SK-N-SH (cell line): ENCODE measurements around the gene DLG2. TPM values are rescaled to one million over a fixed set of nuclear protein-coding genes. Genes with fewer than 3 reads are reported as not detected.

Experiments
- CTCF ChIA-PET: fragments of 300-600, 350-600 bp; formaldehyde crosslinking; extraction: SDS; loops from one replicate; lab custom pipeline; 2021; lab: Yijun Ruan, JAX
- POLR2A ChIA-PET: fragments of 350-600 bp; sonication (Branson Sonifier 250); formaldehyde crosslinking; extraction: SDS; loops from one replicate; lab custom pipeline; 2020; ENCODE audit warnings: antibody characterized with exemption, inconsistent platforms; lab: Yijun Ruan, JAX
- DNase-seq: peaks from one replicate; pipeline ENCODE4 v3.0.0; 2012
- H2AFZ ChIP-seq: fragments of 200-600 bp; sonication (generic); 2 replicates; pipeline ENCODE4 v1.8.1; 2016; ENCODE audit warnings: antibody characterized with exemption, mild to moderate bottlenecking, low read depth
- H3F3A ChIP-seq: fragments of 200-600 bp; sonication (generic); replicated peaks from 2 replicates; pipeline ENCODE3; 2016; ENCODE audit warnings: antibody characterized with exemption, mild to moderate bottlenecking; ENCODE audit not compliant: insufficient read depth
- H3K27ac ChIP-seq, 2 experiments: fragments of 200-500 bp in 1 of 2; fragments of 200-600 bp in 1 of 2; sonication (Bioruptor generic) in 1 of 2; sonication (generic), shearing (Covaris generic) in 1 of 2; 2 replicates each; pipeline versions ENCODE4 v1.5.1 to v1.6.1; 2014 to 2016; ENCODE audit warnings: low read depth in 2 of 2, inconsistent platforms in 1 of 2, low read length in 1 of 2, mild to moderate bottlenecking in 1 of 2, mixed read lengths in 1 of 2
- H3K27me3 ChIP-seq: fragments of 200-600 bp; sonication (generic), shearing (Covaris generic); 2 replicates; pipeline ENCODE4 v1.6.1; 2016; ENCODE audit warnings: mixed run types; ENCODE audit not compliant: insufficient read depth
- H3K36me3 ChIP-seq, 2 experiments: fragments of 200-500 bp in 1 of 2; fragments of 200-600 bp in 1 of 2; sonication (Bioruptor generic) in 1 of 2; sonication (generic) in 1 of 2; replicated peaks in 1 of 2; 2 replicates each; pipeline versions ENCODE3 to v1.5.1; 2014 to 2016; ENCODE audit warnings: low read length in 1 of 2, mild to moderate bottlenecking in 1 of 2; ENCODE audit not compliant: insufficient read depth in 2 of 2, control insufficient read depth in 1 of 2
- H3K4me1 ChIP-seq, 2 experiments: fragments of 200-500 bp in 1 of 2; fragments of 200-600 bp in 1 of 2; sonication (Bioruptor generic) in 1 of 2; sonication (generic), shearing (Covaris generic) in 1 of 2; 2 replicates each; pipeline versions ENCODE4 v1.5.1 to v1.6.1; 2014 to 2016; ENCODE audit warnings: low read depth in 1 of 2, low read length in 1 of 2, mixed run types in 1 of 2; ENCODE audit not compliant: insufficient read depth in 2 of 2, control insufficient read depth in 1 of 2
- H3K4me2 ChIP-seq: fragments of 200-600 bp; sonication (generic), shearing (Covaris generic); 2 replicates; pipeline ENCODE4 v1.6.1; 2017; ENCODE audit warnings: mixed run types
- H3K4me3 ChIP-seq, 2 experiments: fragments of 200-500 bp in 1 of 2; fragments of 200-600 bp in 1 of 2; sonication (Bioruptor generic) in 1 of 2; sonication (generic), shearing (Covaris generic) in 1 of 2; 2 replicates each; pipeline versions ENCODE4 v1.5.1 to v1.8.1; 2014 to 2016; ENCODE audit warnings: low read depth in 2 of 2, inconsistent platforms in 1 of 2, low read length in 1 of 2, mild to moderate bottlenecking in 1 of 2, mixed read lengths in 1 of 2, moderate library complexity in 1 of 2
- H3K79me2 ChIP-seq: fragments of 200-600 bp; sonication (generic); 2 replicates; pipeline ENCODE4 v1.8.1; 2017; ENCODE audit warnings: mild to moderate bottlenecking; ENCODE audit not compliant: insufficient read depth
- H3K9ac ChIP-seq: fragments of 200-600 bp; sonication (generic); 2 replicates; pipeline ENCODE4 v1.6.1; 2017; ENCODE audit warnings: mixed run types
- H3K9me2 ChIP-seq: fragments of 200-600 bp; sonication (generic); 2 replicates; pipeline ENCODE4 v1.6.1; 2017; ENCODE audit warnings: mixed run types
- H3K9me3 ChIP-seq: fragments of 200-600 bp; sonication (generic); 2 replicates; pipeline ENCODE4 v1.6.1; 2017; ENCODE audit warnings: mixed run types, mild to moderate bottlenecking, moderate library complexity
- H4K20me1 ChIP-seq: fragments of 200-600 bp; sonication (generic); 2 replicates; pipeline ENCODE4 v1.6.1; 2017; ENCODE audit warnings: mild to moderate bottlenecking, mixed run types; ENCODE audit not compliant: insufficient read depth
- EP300 ChIP-seq, 2 experiments: IDR thresholded peaks; 2 replicates each; pipeline versions ENCODE4 v1.4.0 to v1.6.1; 2012; ENCODE audit warnings: borderline replicate concordance in 1 of 2, low read depth in 1 of 2, low read length in 1 of 2
- EZH2phosphoT487 ChIP-seq: fragments of 200-600 bp; sonication (generic); IDR thresholded peaks from 2 replicates; pipeline ENCODE4 v1.6.1; 2017; ENCODE audit warnings: low read depth, mixed run types, mild to moderate bottlenecking, antibody characterized with exemption, moderate library complexity, borderline replicate concordance
- JUND ChIP-seq: IDR thresholded peaks from 2 replicates; pipeline ENCODE4 v1.4.0; 2012
- MEF2A ChIP-seq: IDR thresholded peaks from 2 replicates; pipeline ENCODE4 v1.4.0; 2012; ENCODE audit warnings: low read depth, borderline replicate concordance
- MXI1 ChIP-seq: IDR thresholded peaks from 2 replicates; pipeline ENCODE4 v1.6.1; 2012; ENCODE audit warnings: mild to moderate bottlenecking, low read depth, low read length, improper control_type of control experiment
- NFIC ChIP-seq: IDR thresholded peaks from 2 replicates; pipeline ENCODE4 v1.4.0; 2012; ENCODE audit warnings: borderline replicate concordance
- RAD21 ChIP-seq: IDR thresholded peaks from 2 replicates; pipeline ENCODE4 v1.6.1; 2012; ENCODE audit warnings: mild to moderate bottlenecking, low read length
- REST ChIP-seq: IDR thresholded peaks from 2 replicates; pipeline ENCODE4 v1.6.1; 2012; ENCODE audit warnings: mild to moderate bottlenecking, low read depth, low read length, moderate library complexity
- SIN3A ChIP-seq: IDR thresholded peaks from 2 replicates; pipeline ENCODE4 v1.6.1; 2012; ENCODE audit warnings: low read depth, mild to moderate bottlenecking, low read length, moderate library complexity, borderline replicate concordance
- SMC3 ChIP-seq: IDR thresholded peaks from 2 replicates; pipeline ENCODE4 v1.6.1; 2012; ENCODE audit warnings: low read depth, low read length, improper control_type of control experiment
- TAF1 ChIP-seq: IDR thresholded peaks from 2 replicates; pipeline ENCODE4 v1.6.1; 2012; ENCODE audit warnings: low read depth, mild to moderate bottlenecking, low read length, moderate library complexity, borderline replicate concordance
- TCF12 ChIP-seq: IDR thresholded peaks from 2 replicates; pipeline ENCODE4 v1.4.0; 2012
- YY1 ChIP-seq: IDR thresholded peaks from 2 replicates; pipeline ENCODE4 v1.4.0; 2012; ENCODE audit warnings: low read depth, mild to moderate bottlenecking
- WGBS: methylation state at CpG from one replicate; pipeline ENCODE4 v1.1.6; 2017; ENCODE audit warnings: low lambda C conversion rate; 5-methylcytosine and 5-hydroxymethylcytosine counted together
- polyA plus RNA-seq, 3 experiments: library from polyadenylated mRNA; depleted of rRNA; stranded (reverse); fragments of >200 nt; gene quantifications; 2 replicates each; pipeline ENCODE4 v1.2.3, GENCODE V29; 2012

Gene DLG2
- polyA plus RNA-seq, 1 of the 3 experiments (the other 2 are of a cell fraction): 0.21 TPM

- DNase-seq: no peak
- Histone ChIP-seq H3K4me1 (no peaks in the 10 kb centered on the region), H4K20me1 (no peaks in the 10 kb centered on the region), H3K4me2 (no peak overlapping the region), H3K79me2 (no peaks in the 10 kb centered on the region), H3F3A (no peaks in the 10 kb centered on the region), H3K4me3 (no peak overlapping the region), H3K9me3 (no peaks in the 10 kb centered on the region), H3K36me3 (no peaks in the 10 kb centered on the region), H3K27ac (no peak overlapping the region), H3K9ac (no peak overlapping the region), H3K9me2 (no peaks in the 10 kb centered on the region), H3K27me3 (no peaks in the 10 kb centered on the region), H2AFZ (no peak overlapping the region)
- CTCF ChIA-PET: interaction anchor here (1.0 kb wide), 1 partner anchor 34 kb away, joined by 3 read pairs; no protein-coding TSS in a partner anchor
- TF ChIP-seq SMC3: no peak
- TF ChIP-seq NFIC: no peak
- no peak for TF ChIP-seq YY1
- TF ChIP-seq MXI1: no peak
- no peak for TF ChIP-seq TCF12
- TF ChIP-seq RAD21: no peak
- no peak for TF ChIP-seq REST
- no peak for TF ChIP-seq EZH2phosphoT487
- no peak for TF ChIP-seq EP300 (IDR thresholded peaks at IDR 0.05; ENCODE audit: borderline replicate concordance in 1 of 2, low read depth in 1 of 2, low read length in 1 of 2)
- TF ChIP-seq SIN3A: no peak
- POLR2A ChIA-PET: no interaction called here
Observed at GRCh38 chr11:84763931-84764330, 863.2 kb downstream of the DLG2 start.

GRCh38 chr11:84757711-84758110 is 869.4 kb downstream of the DLG2 start:
- Histone ChIP-seq H4K20me1 (no peaks in the 10 kb centered on the region), H3K27me3 (no peaks in the 10 kb centered on the region), H3K4me1 (no peaks in the 10 kb centered on the region), H3K9me2 (no peaks in the 10 kb centered on the region), H3K9me3 (no peaks in the 10 kb centered on the region), H3K4me2 (no peak overlapping the region), H3K4me3 (no peak overlapping the region), H3F3A (no peaks in the 10 kb centered on the region), H2AFZ (no peak overlapping the region), H3K9ac (no peak overlapping the region), H3K27ac (no peak overlapping the region), H3K36me3 (no peaks in the 10 kb centered on the region), H3K79me2 (no peaks in the 10 kb centered on the region)
- CTCF ChIA-PET: no interaction called here
- TF ChIP-seq RAD21: no peak
- no peak for TF ChIP-seq JUND
- TF ChIP-seq MEF2A: no peak
- no peak for TF ChIP-seq TAF1
- WGBS: 0% methylated on average over 2 of the region's 2 CpGs
- POLR2A ChIA-PET: no interaction called here
- no peak for DNase-seq
